ENCODE data around the gene UBE2R2. TPM values are rescaled to one million over a fixed set of nuclear protein-coding genes. Genes with fewer than 3 reads are reported as not detected.
"Not testable (repeated sequence)": the region's sequence is repeated elsewhere in the genome, so short reads cannot be mapped to it uniquely, and the experiment has no call there.

The UBE2R2 gene
- 10 to 100 TPM; 33.1 to 36.6 TPM for total RNA-seq

- Mint-ChIP-seq H3K4me1 (peaks cover 59% of the 10 kb centered on the region), H3K36me3 (ENCODE audit: low read depth) (peaks cover 11% of the 10 kb centered on the region)
Observed at GRCh38 chr9:33816327-33817252, at the start of gene UBE2R2. UBE2R2 (plus strand) TSS chr9:33817160; CDS start chr9:33817758, 598 bp downstream.

GRCh38 chr9:33770156-33770880 lies 46.6 kb upstream of the UBE2R2 start:
- H3K27me3 Mint-ChIP-seq; DNase-seq; H3K27ac Mint-ChIP-seq; H3K4me3 Mint-ChIP-seq; H3K36me3 Mint-ChIP-seq (ENCODE audit: low read depth); H3K9me3 Mint-ChIP-seq; H3K4me1 Mint-ChIP-seq; POLR2A ChIA-PET: not testable (repeated sequence)
- CTCF ChIA-PET, result interaction anchor here (0.7 kb wide), 1 partner anchor 334 kb away, joined by 4 read pairs; no protein-coding TSS in a partner anchor

More at GRCh38 chr9:33816327-33817252, at the start of gene UBE2R2:
- Mint-ChIP-seq H3K9me3 (no peaks in the 10 kb centered on the region), H3K27me3 (peaks cover 8% of the 10 kb centered on the region), H3K4me3 (peak within 1 kb of the TSS; percentile 84), H3K27ac (peak within 1 kb of the TSS; percentile 99)
- ChIA-PET POLR2A (interaction anchor here (0.7 kb wide), 1 partner anchor 298 kb away, joined by 3 read pairs; no protein-coding TSS in a partner anchor), CTCF (interaction anchor here (0.7 kb wide), 1 partner anchor 18 kb away, joined by 3 read pairs; no protein-coding TSS in a partner anchor)
- DNase-seq, result peak; percentile 95

- POLR2A ChIA-PET; H3K27me3 Mint-ChIP-seq; H3K9me3 Mint-ChIP-seq; H3K4me1 Mint-ChIP-seq; CTCF ChIA-PET; H3K4me3 Mint-ChIP-seq; DNase-seq; H3K36me3 Mint-ChIP-seq (ENCODE audit: low read depth): not testable (repeated sequence)
- peak overlapping the region; percentile 48 for H3K27ac Mint-ChIP-seq
Observed at GRCh38 chr9:33773135-33773534, 43.8 kb upstream of the UBE2R2 start.

GRCh38 chr9:33774074-33774659 lies 42.8 kb upstream of the UBE2R2 start:
- H3K9me3 Mint-ChIP-seq; DNase-seq; H3K27ac Mint-ChIP-seq; POLR2A ChIA-PET; H3K4me1 Mint-ChIP-seq; H3K36me3 Mint-ChIP-seq (ENCODE audit: low read depth); H3K4me3 Mint-ChIP-seq: not testable (repeated sequence)
- CTCF ChIA-PET, result interaction anchor here (0.6 kb wide), 1 partner anchor 40 kb away, joined by 4 read pairs; no protein-coding TSS in a partner anchor
- peaks cover 11% of the 10 kb centered on the region for H3K27me3 Mint-ChIP-seq

GRCh38 chr9:33776578-33776977 lies 40.4 kb upstream of the UBE2R2 start:
- Mint-ChIP-seq H3K27ac (no peak overlapping the region), H3K27me3 (peaks cover 18% of the 10 kb centered on the region), H3K9me3 (no peaks in the 10 kb centered on the region), H3K36me3 (ENCODE audit: low read depth) (no peaks in the 10 kb centered on the region), H3K4me1 (peaks cover 1% of the 10 kb centered on the region), H3K4me3 (no peak overlapping the region)
- DNase-seq, result no peak
- POLR2A ChIA-PET, result no interaction called here
- CTCF ChIA-PET, result interaction anchor here (1.0 kb wide), 1 partner anchor 18 kb away, joined by 3 read pairs; the partner anchor contains the start of gene PRSS3

GRCh38 chr9:33778700-33779351 lies 38.1 kb upstream of the UBE2R2 start:
- no peak overlapping the region for H3K4me3 Mint-ChIP-seq
- CTCF ChIA-PET, result interaction anchor here (0.6 to 1.6 kb wide), 10 partner anchors 13 to 55 kb away, joined by 3 to 7 read pairs (median 4); no protein-coding TSS in a partner anchor
- peak; percentile 70 for DNase-seq
- no peaks in the 10 kb centered on the region for H3K36me3 Mint-ChIP-seq (ENCODE audit: low read depth)
- no peaks in the 10 kb centered on the region for H3K9me3 Mint-ChIP-seq
- peaks cover 1% of the 10 kb centered on the region for H3K4me1 Mint-ChIP-seq
- H3K27ac Mint-ChIP-seq, result no peak overlapping the region
- H3K27me3 Mint-ChIP-seq, result peaks cover 23% of the 10 kb centered on the region
- POLR2A ChIA-PET, result no interaction called here

- no peak overlapping the region for H3K4me3 Mint-ChIP-seq
- no peaks in the 10 kb centered on the region for H3K36me3 Mint-ChIP-seq (ENCODE audit: low read depth)
- no peak overlapping the region for H3K27ac Mint-ChIP-seq
- peaks cover 25% of the 10 kb centered on the region for H3K27me3 Mint-ChIP-seq
- CTCF ChIA-PET, result no interaction called here
- no peak for DNase-seq
- no peaks in the 10 kb centered on the region for H3K9me3 Mint-ChIP-seq
- POLR2A ChIA-PET, result no interaction called here
- peaks cover 1% of the 10 kb centered on the region for H3K4me1 Mint-ChIP-seq
Observed at GRCh38 chr9:33780276-33780675, 36.7 kb upstream of the UBE2R2 start.

GRCh38 chr9:33781736-33782135 lies 35.2 kb upstream of the UBE2R2 start:
- CTCF ChIA-PET, result interaction anchor here (2.0 kb wide), 1 partner anchor 9 kb away, joined by 5 read pairs; no protein-coding TSS in a partner anchor
- H3K27me3 Mint-ChIP-seq, result peaks cover 27% of the 10 kb centered on the region

GRCh38 chr9:33782395-33783152 lies 34.4 kb upstream of the UBE2R2 start:
- Mint-ChIP-seq H3K27me3 (peaks cover 35% of the 10 kb centered on the region), H3K27ac (no peak overlapping the region), H3K36me3 (ENCODE audit: low read depth) (no peaks in the 10 kb centered on the region), H3K4me3 (no peak overlapping the region), H3K9me3 (no peaks in the 10 kb centered on the region), H3K4me1 (peaks cover 1% of the 10 kb centered on the region)
- ChIA-PET POLR2A (no interaction called here), CTCF (interaction anchor here (2.0 kb wide), 1 partner anchor 9 kb away, joined by 5 read pairs; no protein-coding TSS in a partner anchor)
- no peak for DNase-seq

More at GRCh38 chr9:33781736-33782135, 35.2 kb upstream of the UBE2R2 start:
- H3K4me3 Mint-ChIP-seq, result no peak overlapping the region
- H3K4me1 Mint-ChIP-seq, result peaks cover 1% of the 10 kb centered on the region
- no peak overlapping the region for H3K27ac Mint-ChIP-seq
- no peaks in the 10 kb centered on the region for H3K36me3 Mint-ChIP-seq (ENCODE audit: low read depth)
- no peak for DNase-seq
- POLR2A ChIA-PET, result no interaction called here
- no peaks in the 10 kb centered on the region for H3K9me3 Mint-ChIP-seq

GRCh38 chr9:33785914-33786313 lies 31.0 kb upstream of the UBE2R2 start:
- Mint-ChIP-seq H3K9me3 (no peaks in the 10 kb centered on the region), H3K4me1 (no peaks in the 10 kb centered on the region), H3K27me3 (peaks cover 37% of the 10 kb centered on the region), H3K27ac (no peak overlapping the region), H3K4me3 (no peak overlapping the region), H3K36me3 (ENCODE audit: low read depth) (no peaks in the 10 kb centered on the region)
- no peak for DNase-seq
- ChIA-PET POLR2A (no interaction called here), CTCF (no interaction called here)

GRCh38 chr9:33786681-33787080 lies 30.3 kb upstream of the UBE2R2 start:
- Mint-ChIP-seq H3K27me3 (peaks cover 40% of the 10 kb centered on the region), H3K4me3 (no peak overlapping the region), H3K36me3 (ENCODE audit: low read depth) (no peaks in the 10 kb centered on the region), H3K4me1 (no peaks in the 10 kb centered on the region), H3K27ac (no peak overlapping the region), H3K9me3 (no peaks in the 10 kb centered on the region)
- DNase-seq, result no peak
- CTCF ChIA-PET, result no interaction called here
- POLR2A ChIA-PET, result no interaction called here

GRCh38 chr9:33787839-33788238 lies 29.1 kb upstream of the UBE2R2 start:
- H3K4me3 Mint-ChIP-seq, result no peak overlapping the region
- H3K9me3 Mint-ChIP-seq, result no peaks in the 10 kb centered on the region
- H3K36me3 Mint-ChIP-seq (ENCODE audit: low read depth), result no peaks in the 10 kb centered on the region
- H3K27ac Mint-ChIP-seq, result no peak overlapping the region
- CTCF ChIA-PET, result interaction anchor here (0.6 kb wide), 2 partner anchors 150 to 259 kb away, joined by 4 to 6 read pairs; no protein-coding TSS in a partner anchor
- POLR2A ChIA-PET, result no interaction called here
- no peak for DNase-seq
- H3K27me3 Mint-ChIP-seq, result peaks cover 44% of the 10 kb centered on the region
- H3K4me1 Mint-ChIP-seq, result no peaks in the 10 kb centered on the region
